ENCODE data around the gene PREP.
"Not testable (repeated sequence)": the region's sequence is repeated elsewhere in the genome, so short reads cannot be mapped to it uniquely, and the experiment has no call there.

The PREP gene

DNA sequence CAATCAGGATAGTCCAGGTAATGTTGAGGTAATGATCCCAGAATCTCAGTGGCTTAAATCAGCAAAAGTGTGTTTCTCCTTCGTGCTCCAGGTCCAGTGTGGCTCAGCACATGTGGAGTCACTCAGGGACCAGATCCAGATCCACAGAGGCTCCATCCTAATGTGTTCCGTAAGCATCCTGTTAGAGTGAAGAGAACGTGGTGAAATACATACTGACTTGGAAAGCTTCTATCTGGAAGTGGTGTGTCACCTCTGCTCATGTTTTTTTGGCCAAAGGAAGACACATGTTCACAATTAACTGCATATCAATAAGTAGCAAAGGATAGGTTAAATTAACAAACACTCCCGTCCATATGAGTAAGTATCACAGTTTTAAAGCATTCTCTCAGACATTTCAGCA lies 26.8 kb upstream of the PREP start:
- no peak for DNase-seq (ENCODE audit: extremely low read depth, insufficient read length)
- TF ChIP-seq, protein P1, sequence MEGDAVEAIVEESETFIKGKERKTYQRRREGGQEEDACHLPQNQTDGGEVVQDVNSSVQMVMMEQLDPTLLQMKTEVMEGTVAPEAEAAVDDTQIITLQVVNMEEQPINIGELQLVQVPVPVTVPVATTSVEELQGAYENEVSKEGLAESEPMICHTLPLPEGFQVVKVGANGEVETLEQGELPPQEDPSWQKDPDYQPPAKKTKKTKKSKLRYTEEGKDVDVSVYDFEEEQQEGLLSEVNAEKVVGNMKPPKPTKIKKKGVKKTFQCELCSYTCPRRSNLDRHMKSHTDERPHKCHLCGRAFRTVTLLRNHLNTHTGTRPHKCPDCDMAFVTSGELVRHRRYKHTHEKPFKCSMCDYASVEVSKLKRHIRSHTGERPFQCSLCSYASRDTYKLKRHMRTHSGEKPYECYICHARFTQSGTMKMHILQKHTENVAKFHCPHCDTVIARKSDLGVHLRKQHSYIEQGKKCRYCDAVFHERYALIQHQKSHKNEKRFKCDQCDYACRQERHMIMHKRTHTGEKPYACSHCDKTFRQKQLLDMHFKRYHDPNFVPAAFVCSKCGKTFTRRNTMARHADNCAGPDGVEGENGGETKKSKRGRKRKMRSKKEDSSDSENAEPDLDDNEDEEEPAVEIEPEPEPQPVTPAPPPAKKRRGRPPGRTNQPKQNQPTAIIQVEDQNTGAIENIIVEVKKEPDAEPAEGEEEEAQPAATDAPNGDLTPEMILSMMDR (IDR thresholded peaks at IDR 0.05; ENCODE audit: insufficient read depth, low read length, poor library complexity, severe bottlenecking): no peak
- H3K36me3 ChIP-seq (ENCODE audit: control insufficient read depth, insufficient read depth, low read length): no peaks in the 10 kb centered on the region
- no peak overlapping the region for H3K4me3 ChIP-seq (replicated peaks; ENCODE audit: low read depth, low read length)
- H3K27me3 ChIP-seq (replicated peaks; ENCODE audit: control insufficient read depth, insufficient read depth, low read length): no peaks in the 10 kb centered on the region

DNA sequence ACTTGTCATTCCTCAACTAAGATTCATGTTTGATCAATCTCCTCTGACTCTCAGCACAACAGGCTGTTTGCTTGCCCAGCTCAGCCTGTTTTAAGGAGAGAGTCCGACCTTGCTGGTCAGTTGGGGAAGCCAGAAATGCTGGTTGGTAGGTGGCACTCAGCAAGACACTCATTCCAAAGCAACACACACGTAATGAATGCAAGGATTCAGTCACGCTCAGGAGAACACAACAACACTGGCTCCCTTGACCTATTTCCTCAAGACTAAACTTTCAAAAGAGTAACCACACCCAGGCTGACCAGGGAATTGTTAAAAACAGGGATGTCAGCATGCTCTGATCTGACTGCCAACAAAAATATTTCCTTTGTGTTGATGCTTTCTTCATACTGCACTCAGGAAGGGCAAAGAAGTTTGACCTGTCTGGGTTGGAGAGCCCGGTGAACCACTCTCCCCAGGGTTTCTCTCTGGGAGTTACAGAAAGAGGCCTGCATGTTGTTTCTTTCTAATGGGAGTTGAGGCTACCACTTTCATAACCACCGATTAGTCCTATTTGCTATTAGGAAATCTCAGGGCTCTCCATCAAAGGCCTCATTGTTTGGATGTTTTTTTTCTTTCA lies 25.6 kb upstream of the PREP start:
- H3K4me3 ChIP-seq (replicated peaks; ENCODE audit: low read depth, low read length): no peak overlapping the region
- no peak for DNase-seq (ENCODE audit: extremely low read depth, insufficient read length)
- no peaks in the 10 kb centered on the region for H3K36me3 ChIP-seq (ENCODE audit: control insufficient read depth, insufficient read depth, low read length)
- TF ChIP-seq, protein P1 (IDR thresholded peaks at IDR 0.05; ENCODE audit: insufficient read depth, low read length, poor library complexity, severe bottlenecking): no peak
- H3K27me3 ChIP-seq (replicated peaks; ENCODE audit: control insufficient read depth, insufficient read depth, low read length): no peaks in the 10 kb centered on the region

DNA sequence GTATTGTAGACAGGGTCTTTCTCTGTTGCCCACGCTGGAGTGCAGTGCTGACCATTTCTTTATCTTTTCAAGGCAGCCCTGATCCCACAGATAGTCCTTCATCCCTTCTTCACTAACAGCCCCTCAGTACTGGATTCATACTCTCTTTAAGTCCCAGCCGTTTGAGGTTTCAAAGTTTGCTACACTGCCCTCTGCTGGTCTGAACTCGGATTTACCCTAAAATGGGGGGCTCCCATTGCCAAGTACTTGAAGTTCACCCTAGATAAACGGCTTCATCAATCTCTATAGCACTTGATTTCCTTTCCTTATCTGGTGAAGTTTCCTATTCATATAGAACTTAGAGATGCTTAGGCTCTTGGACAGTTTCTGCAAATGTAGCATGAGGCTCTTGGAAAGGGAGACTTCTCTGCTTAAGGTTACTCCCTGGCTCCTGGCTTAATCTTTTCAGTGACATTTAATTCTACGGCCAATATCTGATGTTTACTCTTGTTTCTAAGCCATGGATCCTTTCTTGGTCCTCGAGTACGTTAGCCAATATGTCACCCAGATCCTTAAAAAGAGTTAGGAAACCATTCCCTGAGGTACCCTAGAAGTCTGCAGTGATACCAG lies 21.4 kb upstream of the PREP start:
- Histone ChIP-seq H3K27me3 (replicated peaks; ENCODE audit: control insufficient read depth, insufficient read depth, low read length) (no peaks in the 10 kb centered on the region), H3K4me3 (replicated peaks; ENCODE audit: low read depth, low read length) (no peak overlapping the region), H3K36me3 (ENCODE audit: control insufficient read depth, insufficient read depth, low read length) (no peaks in the 10 kb centered on the region)
- TF ChIP-seq, protein P1 (IDR thresholded peaks at IDR 0.05; ENCODE audit: insufficient read depth, low read length, poor library complexity, severe bottlenecking): peak; percentile 70
- no peak for DNase-seq (ENCODE audit: extremely low read depth, insufficient read length)

DNA sequence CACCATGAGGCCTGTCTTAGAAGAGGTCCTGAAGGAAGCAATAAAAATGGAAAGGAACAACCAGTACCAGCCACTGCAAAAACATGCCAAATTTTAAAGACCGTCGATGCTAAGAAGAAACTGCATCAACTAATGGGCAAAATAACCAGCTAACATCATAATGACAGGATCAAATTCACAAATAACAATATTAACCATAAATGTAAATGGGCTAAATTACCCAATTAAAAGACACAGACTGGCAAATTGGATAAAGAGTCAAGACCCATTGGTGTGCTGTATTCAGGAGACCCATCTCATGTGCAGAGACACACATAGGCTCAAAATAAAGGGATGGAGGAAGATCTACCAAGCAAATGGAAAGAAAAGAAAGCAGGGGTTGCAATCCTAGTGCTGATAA lies 14.1 kb upstream of the PREP start:
- H3K36me3 ChIP-seq (ENCODE audit: control insufficient read depth, insufficient read depth, low read length); H3K4me3 ChIP-seq (replicated peaks; ENCODE audit: low read depth, low read length); DNase-seq (ENCODE audit: extremely low read depth, insufficient read length): not testable (repeated sequence)

DNA sequence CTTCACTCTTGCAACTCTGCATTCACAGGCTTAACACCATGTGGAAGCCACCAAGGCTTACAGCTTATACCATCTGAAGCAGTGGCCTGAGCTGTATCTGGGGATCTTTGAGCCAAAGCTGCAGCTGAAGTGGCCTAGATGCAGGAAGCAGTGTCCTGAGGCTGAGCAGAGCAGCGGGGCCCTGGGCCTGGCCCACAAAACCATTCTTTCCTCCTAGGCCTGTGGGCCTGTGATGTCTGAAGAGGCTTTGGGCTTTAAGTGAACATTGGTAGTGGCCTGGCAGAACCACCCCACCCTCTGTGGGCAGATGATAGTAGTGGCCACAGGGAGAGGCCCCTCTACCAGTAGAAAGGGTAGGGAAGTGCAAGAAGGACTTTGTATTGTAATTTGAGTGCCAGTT lies 6.9 kb upstream of the PREP start:
- TF ChIP-seq, protein P1 (IDR thresholded peaks at IDR 0.05; ENCODE audit: insufficient read depth, low read length, poor library complexity, severe bottlenecking): no peak
- H3K36me3 ChIP-seq (ENCODE audit: control insufficient read depth, insufficient read depth, low read length): no peaks in the 10 kb centered on the region
- no peak overlapping the region for H3K4me3 ChIP-seq (replicated peaks; ENCODE audit: low read depth, low read length)
- no peaks in the 10 kb centered on the region for H3K27me3 ChIP-seq (replicated peaks; ENCODE audit: control insufficient read depth, insufficient read depth, low read length)
- DNase-seq (ENCODE audit: extremely low read depth, insufficient read length): no peak

More for the DNA sequence above, 14.1 kb upstream of the PREP start:
- not testable (repeated sequence) for H3K27me3 ChIP-seq (replicated peaks; ENCODE audit: control insufficient read depth, insufficient read depth, low read length)

DNA sequence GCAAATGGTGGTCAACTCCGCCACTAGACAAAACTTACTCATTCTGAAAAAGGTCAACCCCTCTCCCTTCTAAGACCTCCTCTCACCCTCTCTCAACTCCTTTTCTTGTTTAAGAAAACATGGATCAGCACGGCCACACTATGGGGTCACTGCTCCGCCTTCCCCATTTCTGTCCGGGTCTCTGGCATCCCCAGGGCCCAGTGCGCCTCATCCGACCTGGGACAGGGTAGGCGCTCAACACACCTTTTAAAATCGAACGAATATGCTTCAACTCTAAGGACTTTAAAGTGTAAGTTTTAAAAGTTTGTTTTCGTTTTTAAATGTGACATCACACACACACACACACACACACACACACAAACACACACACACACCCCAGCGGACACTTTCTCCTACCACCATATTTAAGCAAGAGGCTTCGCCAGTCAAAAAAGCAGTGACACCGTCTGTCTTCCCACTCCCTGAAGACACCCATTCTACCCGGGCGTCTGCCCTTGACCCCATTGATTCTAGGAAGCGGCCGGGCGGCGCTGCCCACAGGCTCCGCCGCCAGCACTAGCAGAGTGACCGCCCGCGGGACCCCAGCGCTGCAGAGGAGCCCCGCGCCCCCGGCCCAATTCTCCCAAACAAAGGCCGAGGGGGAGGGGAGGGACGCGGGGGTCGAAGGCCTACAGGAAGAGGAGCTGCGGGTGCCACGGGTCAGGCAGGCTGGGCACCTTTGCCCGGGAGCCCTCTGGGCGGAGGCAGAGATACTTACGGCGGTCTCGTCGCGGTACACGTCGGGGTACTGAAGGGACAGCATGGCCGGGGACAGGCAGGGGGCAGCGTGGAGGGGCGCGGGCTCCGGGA lies 568 bp downstream of the PREP start:
- DNase-seq (ENCODE audit: extremely low read depth, insufficient read length): no peak

More for the DNA sequence above, 568 bp downstream of the PREP start:
- Histone ChIP-seq H3K4me3 (replicated peaks; ENCODE audit: low read depth, low read length) (peak overlapping the region; percentile 93), H3K36me3 (ENCODE audit: control insufficient read depth, insufficient read depth, low read length) (no peaks in the 10 kb centered on the region), H3K27me3 (replicated peaks; ENCODE audit: control insufficient read depth, insufficient read depth, low read length) (no peaks in the 10 kb centered on the region; the same call in 1 of the 2 replicates)
- TF ChIP-seq, protein P1 (IDR thresholded peaks at IDR 0.05; ENCODE audit: insufficient read depth, low read length, poor library complexity, severe bottlenecking): no peak
